PC-9 (cell line): ENCODE measurements around the gene NUP210.

Experiments used
- EZH2 ChIP-seq: fragments of 200-600 bp; sonication (generic); IDR thresholded peaks from 2 replicates; pipeline ENCODE4 v1.8.0; 2017; ENCODE audit warnings: antibody characterized with exemption, low read depth
- TF ChIP-seq, protein P1 (sequence below): fragments of 200-600 bp; sonication (generic); conservative IDR thresholded peaks from 2 replicates; pipeline ENCODE4 v1.6.1; 2017; ENCODE audit warnings: mixed run types, antibody characterized with exemption, mild to moderate bottlenecking, moderate library complexity

DNA sequence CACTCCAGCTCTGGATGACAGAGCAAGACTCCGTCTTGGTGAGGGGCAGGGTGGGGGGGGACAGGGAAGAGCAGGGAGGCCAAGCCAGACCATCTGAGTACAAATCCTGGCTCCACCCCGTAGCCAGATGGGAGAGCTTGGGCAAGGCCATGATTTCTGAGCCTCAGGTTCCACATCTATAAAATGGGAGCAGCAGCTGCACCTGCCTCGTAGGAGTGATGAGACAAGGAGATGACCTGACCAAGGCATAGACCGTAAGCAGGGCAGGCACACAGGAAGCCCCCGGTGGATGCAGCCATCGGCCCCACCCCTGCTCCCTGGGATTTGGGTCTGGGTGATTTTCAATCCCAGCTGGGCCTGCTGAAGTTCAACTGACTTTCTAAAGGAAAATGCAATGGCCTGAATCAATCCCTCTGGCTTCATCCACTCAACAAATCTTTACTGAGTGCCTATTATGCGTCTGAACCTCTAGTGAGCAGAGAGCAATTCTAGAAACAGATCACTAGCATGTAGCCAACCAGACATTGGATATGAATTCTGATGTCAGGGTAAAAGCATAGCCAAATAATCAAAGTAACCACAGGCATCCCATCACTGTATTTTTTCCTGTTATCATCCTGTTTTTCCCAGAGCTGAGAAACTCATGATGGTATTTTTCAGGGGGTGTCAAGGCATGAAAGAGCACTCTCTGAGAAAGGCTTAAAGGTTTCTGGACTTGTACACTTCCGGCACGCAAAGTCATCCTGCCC, 141.2 kb downstream of the NUP210 start:
- TF ChIP-seq, protein P1, sequence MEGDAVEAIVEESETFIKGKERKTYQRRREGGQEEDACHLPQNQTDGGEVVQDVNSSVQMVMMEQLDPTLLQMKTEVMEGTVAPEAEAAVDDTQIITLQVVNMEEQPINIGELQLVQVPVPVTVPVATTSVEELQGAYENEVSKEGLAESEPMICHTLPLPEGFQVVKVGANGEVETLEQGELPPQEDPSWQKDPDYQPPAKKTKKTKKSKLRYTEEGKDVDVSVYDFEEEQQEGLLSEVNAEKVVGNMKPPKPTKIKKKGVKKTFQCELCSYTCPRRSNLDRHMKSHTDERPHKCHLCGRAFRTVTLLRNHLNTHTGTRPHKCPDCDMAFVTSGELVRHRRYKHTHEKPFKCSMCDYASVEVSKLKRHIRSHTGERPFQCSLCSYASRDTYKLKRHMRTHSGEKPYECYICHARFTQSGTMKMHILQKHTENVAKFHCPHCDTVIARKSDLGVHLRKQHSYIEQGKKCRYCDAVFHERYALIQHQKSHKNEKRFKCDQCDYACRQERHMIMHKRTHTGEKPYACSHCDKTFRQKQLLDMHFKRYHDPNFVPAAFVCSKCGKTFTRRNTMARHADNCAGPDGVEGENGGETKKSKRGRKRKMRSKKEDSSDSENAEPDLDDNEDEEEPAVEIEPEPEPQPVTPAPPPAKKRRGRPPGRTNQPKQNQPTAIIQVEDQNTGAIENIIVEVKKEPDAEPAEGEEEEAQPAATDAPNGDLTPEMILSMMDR = no peak
- no peak for TF ChIP-seq EZH2
